ENCODE data around the gene IER5.

The IER5 gene

DNA sequence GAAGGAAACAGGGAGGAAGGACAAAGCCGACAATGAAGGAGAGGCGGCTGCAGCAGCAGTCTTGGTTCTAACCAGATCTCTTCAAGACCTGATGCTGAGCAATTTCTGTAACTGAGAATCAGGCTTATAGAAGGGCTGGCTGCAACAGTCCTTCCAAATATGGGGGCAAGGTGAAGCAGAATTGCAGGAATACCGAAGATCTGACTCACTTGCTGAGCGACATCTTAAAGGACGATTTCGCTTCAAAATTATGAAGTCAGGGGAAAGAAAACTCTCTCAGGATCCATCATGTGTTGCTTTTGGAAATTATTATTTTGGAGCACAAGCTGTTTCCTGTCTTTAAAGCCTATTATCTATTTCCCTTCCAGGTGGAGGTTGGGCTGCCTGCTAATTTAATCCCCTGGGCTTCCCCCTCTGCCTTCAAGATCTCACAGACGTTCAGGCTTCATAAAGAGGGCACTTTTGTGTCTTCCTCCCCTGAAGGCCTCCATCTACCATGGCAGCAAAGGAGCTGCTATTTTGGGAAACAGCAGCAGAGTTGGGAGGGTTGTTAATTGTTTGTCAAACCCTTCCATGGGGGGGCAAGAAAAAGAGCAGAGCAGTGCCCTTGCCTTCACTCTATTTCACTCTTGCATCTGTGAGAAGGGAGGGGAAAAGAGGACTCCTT, 10.8 kb upstream of the IER5 start:
- DNase-seq = peak; percentile 85

DNA sequence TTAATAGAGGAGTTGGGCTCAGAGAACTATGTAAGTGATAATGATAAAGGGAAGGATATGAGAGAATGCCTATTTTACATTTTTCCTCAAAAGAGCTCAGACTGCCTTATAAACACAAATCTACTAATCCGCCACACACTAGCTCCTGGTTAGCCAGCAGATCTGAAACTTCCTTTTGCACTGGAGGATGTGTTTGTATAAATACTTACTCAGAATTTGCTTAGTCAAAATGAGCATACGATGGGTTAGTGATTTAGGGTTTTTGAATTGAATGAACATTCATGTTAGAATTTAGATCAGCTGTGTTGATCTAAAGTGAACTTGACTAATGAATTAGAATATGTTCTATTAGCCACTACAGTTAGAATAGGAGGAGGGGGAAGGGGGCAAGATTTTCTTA, 9.1 kb upstream of the IER5 start:
- DNase-seq = no peak

DNA sequence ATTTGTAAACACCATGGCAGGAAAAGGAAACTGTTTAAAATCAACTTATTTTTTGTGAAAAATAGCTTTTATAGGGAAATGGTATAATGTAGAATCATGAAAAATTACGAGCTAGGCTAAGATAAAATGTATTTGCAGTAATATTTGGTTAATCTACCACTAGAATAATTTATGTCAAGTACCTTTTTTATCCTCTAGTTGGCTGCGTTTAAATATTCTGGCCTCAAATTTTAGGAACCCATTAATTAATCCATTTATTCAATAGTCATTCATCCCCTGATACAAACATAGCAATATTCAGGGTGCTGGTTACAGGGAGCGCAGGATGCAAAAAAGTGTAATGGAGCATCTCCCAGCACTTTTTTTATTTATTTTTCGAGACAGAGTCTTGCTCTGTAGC, 8.6 kb upstream of the IER5 start:
- no peak for DNase-seq

DNA sequence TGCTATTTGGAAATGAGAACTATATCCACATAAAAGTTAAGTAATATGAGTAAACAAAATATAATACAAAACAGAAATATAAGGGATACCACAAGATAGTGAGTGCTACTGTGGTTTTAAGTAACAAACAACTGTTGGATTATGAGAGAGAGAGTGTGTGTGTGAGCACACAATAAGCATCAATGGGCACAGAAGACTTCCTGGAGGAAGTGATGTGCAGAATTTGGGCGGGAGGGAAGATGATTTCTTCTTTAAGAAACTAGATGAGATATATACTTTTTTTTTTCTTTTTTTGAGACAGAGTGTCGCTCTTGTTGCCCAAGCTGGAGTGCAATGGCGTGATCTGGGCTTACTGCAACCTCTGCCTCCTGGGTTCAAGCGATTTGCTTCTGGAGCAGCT, 7.9 kb upstream of the IER5 start:
- no peak for DNase-seq

DNA sequence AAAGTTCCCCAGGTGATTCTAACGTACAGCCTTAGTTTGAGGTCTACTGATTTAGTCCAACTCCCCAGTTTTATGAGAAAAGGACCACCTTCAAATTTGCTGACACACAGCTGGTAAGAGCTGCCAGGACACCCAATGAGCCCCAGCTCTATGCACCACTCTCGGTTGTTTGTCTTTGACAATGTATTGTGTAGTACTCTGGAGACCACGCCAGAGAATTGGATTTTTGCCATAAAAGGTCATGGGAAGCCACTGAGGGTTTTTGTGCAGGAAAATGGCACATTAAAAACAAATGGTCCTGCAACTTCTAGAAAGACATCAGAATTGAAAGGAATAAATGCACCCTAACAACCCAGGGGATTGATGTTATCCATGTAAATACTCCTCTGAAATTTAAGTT, 7.1 kb upstream of the IER5 start:
- no peak for DNase-seq

DNA sequence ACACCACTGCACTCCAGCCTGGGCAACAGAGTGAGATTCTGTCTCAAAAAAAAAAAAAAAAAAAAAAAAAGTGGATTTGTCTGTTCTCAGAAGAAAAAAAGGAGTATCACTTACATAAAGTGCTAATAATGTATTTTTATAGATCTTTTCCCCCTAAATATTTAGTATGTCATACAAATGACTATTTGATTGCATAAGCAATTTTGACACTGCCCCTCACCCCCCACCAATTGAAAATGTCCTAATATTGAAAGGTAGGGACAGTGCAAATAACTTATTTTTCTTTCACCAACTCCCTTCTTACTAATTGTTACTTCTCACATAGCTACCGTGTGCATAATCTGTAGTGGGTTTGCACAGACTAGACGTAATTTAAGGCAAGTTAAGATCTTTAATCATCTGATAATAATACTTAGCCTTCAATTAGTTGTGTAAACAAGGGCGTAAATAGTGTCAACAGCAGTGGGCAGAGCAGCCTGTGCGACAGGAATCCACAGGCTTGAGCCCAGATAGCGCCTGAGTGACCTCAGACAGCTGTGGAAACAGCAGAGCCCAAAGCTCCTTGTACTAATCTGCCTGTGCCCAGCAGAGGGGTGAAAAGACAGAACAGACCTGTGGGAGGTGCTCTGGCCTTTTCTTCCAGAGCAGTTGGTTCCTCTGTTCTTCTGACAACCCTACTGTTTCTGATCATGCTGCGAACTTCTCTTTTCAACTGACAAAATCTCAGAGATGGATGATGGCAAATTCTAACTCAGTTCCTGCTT, 4.5 kb upstream of the IER5 start:
- DNase-seq = no peak

DNA sequence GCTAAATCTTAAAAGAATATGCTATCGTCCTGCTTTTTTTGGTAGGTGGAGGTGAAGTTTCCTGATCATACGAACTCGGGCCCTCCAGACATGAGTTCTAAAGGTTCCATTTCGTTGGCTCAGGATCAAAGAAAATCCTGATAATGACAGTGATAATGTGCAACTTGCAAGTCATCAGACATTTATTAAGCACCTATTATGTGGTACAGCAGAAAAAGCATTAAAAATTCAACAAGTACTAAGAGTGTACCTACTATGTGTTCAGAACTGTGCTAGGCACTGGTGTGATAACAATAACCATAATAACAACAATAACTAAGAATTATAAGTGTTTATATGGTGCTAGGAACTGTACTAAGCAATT, 3.9 kb upstream of the IER5 start:
- no peak for DNase-seq

DNA sequence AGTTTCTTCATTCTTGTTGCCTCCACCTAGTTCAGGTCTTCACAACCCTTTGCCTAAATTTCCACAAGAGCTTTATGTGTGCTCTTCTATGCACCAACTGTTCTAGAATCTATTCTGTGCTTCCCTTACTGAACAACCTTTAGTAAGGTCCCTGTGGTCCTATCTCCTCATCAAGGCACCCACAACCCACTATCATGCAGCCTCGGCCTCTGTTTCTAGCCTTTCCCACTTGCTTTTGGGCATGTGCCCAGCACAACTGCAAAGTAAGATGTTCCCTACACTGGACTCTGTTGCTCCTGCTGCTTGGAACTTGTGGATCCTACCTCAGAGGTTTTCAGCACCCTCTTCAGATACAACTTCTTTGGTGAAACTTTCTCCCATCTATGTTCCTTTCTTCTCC, 2.4 kb upstream of the IER5 start:
- DNase-seq = no peak

DNA sequence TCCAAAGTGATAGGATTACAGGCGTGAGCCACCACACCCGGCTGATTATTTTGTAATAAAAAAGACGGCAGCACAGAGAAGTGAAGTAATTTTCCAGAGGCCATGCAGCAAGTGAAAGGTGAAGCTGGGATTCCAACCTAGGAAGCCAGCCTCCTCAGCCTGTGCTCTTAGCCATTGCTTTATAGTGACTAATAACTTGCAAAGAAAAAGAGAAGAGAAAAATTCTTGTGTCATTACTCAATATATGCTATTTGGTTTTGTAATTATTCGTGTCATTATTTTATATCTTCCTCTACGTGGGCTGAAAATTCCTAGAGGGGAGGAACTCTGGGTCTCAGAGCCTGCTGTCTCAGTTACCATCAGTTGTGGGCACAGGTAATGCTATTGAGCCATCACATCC, 1.6 kb upstream of the IER5 start:
- DNase-seq = peak; percentile 83

DNA sequence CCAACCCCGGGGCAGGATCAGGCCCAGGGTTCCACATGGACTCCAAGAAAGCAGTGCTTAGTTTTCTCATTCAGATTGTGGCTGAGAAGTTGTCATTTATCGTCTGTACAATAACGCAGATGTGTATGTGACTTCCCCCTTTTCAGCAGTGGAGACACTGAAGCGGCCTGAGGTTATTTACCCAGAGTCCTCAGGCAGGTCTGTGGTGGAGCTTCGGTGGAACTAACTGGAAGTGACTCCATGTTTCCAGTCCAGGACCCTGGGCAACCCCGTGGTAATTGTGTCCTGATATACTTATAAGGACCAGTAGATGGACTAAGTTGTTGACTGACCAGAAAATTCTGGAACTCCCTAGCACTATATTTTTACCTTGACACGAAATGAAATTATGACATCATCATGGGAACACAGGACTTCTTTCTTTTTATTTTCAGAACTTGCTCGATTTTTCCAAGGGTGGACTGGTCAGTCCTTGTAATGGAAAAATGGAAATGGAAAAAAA, 1.0 kb upstream of the IER5 start:
- DNase-seq = no peak

DNA sequence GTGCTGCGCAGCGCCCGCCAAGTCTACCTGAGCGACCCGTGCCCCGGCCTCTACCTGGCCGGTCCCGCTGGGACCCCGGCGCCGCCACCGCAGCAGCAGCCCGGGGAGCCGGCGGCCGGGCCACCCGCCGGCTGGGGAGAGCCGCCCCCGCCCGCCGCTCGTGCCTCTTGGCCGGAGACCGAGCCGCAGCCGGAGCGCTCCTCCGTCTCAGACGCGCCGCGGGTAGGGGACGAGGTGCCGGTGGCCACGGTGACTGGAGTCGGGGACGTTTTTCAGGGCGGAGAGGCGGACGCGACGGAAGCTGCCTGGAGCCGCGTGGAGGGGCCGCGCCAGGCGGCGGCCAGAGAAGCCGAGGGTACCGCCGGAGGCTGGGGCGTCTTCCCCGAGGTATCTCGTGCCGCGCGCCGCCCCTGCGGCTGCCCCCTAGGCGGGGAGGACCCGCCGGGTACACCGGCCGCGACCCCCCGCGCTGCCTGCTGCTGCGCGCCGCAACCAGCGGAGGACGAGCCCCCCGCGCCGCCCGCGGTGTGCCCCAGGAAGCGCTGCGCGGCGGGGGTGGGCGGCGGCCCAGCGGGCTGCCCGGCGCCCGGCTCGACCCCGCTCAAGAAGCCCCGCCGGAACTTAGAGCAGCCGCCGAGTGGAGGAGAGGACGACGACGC, 646 bp downstream of the IER5 start:
- no peak for DNase-seq

DNA sequence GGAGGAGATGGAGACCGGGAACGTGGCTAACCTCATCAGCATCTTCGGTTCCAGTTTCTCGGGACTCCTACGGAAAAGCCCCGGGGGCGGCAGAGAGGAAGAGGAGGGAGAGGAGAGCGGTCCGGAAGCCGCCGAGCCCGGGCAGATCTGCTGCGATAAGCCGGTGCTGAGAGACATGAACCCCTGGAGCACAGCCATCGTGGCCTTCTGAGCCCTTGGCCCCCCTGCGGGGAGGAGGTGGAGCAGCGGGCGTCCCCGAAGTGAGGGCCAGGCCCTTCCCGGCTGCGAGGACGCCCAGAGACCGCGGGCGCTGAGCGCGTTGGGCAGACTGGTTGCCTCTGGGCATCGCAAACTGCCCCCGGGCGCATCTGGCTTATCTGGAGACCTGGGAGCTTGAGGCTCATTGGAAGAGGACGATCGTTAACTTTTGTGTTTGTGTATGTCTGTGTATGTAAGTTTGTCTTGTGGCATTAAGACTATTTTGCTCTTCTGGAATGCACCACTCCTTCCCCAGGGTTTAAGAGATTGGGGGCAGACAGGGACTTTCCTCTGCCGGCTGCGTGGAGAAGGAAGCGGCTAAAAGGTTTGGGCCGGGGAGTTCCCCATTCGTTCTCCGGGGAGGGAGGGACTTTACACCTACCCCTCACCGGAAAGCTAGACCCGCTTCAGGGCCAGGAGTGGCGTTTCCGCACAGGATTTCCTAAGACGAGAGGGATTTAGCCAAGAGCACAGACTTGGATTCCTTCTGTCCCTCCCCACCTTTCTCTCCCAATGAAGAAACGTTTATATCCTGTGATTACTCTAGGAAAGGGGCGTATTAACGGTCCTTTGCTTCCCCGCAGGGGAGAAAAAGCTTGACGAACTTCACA, 1.4 kb downstream of the IER5 start:
- DNase-seq = peak; percentile 48

DNA sequence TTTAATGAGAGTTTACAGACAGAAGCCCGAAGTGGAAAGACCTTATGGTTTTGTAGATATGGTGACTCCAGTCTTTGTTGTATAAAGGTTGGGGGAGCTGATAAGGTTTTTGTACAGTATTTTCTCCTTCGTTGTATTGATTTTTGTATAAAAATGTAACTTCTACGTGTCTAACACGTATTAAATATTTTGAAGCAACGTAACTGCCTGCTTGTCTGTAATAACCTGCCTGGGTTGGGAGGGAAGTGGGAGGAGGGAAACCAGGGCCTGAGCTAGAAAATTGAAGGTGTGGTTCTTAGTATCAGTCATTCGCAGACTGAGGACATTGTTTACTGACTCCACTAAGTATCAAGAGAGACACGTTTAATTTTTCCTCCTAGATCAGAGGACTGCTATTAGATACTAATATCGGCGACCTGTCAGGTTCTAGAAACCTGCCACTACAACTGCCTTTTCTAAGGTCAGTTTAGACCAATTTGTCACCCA, 2.2 kb downstream of the IER5 start:
- no peak for DNase-seq

DNA sequence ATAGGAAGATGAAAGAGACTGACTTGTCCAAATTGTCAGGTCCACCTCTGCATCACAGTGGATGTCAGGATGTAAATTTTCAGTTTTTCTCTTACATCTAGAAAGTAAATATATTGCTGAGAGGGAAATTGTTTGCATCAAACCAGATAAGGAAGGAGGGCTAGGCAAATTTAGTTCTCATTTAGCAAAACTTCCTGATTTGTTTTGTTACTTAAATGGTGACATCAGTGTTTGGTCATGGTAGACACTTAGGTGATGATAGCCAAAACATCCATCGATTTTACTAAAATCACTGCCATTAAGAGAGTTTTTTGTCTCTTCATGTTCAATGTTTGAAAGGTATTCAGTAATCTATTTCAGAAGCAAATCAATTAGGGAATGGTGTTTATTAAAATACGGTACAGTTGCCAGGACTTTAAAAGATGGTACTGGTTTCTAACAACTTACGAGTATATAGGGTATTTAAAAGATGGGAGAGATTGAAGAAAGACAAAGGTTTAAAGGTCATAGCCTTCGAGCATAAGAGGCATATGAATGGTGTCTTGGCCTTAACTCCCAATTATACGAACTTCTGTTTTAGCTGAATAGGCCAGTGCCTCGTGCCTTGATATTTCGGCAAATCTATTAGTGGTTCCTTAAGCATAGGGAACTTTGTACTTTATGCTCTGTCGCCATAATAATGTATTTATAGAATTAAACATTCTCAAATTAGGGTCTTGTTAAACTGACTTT, 3.0 kb downstream of the IER5 start:
- no peak for DNase-seq

DNA sequence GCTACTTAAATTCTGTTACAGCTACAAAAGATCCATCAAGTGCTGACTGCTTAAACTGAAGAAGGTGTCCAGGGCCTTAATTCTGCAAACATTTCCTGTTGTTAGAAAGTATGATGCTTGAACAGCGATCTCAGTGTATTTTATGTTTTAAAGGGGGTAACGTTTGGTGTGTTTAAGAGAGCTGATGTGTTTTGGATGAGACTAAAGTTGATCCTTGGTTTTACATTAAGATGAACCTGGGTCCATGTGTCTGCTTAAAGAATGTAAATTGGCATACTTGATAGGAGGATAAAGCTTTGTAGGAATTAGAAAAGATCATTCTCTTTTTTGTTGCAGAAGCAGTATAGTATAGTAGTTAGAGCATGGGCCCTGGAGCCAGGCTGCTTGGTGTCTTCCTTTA, 3.6 kb downstream of the IER5 start:
- DNase-seq = no peak

DNA sequence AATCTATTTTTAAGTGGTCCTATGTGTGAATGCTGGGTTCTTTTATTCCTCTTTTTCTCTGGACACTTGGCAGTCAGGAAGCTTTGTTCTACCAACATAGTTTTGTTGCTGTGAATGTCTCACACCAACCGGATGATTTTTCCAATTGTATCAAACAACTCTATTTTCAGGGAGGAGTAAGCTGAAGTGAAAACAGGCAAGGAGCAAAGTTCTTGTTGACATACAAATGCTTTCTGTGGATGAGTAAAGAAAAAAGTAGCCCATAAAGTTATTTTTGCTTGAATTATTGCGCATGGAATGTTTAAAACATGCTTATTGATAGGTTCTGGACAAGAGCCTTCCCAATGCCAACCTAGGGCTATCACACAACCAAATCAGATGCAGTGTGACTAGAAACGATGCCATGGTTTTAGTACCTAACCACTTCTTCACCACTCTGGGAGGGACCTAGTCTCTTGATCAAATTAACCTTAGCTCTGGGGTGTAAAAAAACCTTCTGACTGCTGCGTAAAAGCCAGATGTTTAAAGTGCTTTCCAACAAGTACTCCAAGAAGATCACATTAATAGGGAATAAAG, 4.5 kb downstream of the IER5 start:
- no peak for DNase-seq

DNA sequence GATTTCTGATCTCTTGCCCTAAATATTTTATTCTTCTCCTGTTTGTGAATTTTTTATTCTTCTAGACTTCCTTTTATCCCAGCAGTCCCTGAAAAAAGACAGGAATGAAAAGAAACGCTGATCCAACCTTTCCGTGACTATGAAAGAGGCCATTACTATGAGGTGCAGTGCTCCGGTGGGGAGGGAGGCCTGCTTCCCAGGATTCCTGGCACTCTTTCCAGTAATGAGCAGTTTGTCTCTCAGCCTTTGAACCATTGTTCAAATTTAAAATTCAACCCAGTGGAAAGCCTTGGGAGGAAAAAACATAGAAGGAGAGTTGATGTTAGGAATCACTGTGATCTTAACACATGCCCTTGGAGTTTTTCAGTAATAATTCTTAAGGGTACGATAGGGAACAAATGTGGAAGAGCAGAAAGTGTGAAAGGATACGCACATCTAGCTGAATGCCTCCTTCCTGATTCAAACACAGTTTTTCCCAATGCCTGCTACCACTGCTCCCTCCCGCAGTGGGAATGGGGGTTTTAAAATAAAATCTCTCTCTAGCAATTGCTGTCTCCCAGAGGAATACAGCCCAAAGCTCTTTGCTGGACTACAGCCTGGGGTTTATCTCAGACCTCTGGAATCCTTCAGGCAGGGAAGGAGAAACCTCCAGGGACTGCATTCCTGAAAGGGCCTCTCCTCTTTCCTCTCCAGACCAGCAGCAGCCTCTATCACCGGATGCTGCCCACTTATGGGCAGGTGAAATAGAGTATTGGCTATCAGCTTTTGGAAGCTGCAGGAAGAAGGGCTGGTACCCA, 6.1 kb downstream of the IER5 start:
- peak; percentile 98 for DNase-seq

DNA sequence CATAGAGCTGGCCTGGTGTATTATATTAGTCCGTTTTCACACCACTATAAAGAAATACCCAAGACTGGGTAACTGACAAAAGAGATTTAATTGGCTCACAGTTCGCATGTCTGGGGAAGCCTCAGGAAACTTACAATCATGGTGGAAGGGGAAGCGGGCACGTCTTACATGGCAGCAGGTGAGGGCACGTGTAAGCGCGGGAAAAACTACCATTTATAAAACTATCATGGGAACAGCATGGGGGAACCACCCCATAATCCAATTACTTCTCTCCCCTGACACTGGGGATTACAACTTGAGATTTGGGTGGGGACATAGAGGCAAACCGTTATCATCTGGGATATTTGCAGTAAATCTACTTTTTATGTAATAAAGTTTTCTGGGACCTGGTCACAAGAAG, 6.8 kb downstream of the IER5 start:
- DNase-seq = no peak

DNA sequence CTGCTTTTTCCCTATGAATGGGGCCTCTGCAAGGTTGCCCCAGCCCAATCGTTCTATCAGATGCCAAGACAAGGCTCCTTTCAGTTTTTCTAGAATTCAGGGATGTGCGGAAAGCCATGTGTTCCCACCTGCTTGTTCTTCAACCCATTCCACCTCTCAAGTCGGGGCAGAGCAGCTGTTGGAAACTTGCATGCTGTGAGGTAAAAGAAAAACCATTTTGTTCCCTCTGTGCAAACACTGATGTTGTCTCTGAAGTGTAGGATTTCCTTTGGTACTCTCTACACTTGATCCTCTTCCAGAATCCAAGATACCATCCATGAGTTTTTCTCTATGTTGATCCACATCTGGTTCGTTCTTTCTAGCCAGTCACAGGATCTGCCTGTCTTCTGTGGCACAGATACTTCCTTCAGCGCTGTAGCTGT, 7.3 kb downstream of the IER5 start:
- DNase-seq = no peak

DNA sequence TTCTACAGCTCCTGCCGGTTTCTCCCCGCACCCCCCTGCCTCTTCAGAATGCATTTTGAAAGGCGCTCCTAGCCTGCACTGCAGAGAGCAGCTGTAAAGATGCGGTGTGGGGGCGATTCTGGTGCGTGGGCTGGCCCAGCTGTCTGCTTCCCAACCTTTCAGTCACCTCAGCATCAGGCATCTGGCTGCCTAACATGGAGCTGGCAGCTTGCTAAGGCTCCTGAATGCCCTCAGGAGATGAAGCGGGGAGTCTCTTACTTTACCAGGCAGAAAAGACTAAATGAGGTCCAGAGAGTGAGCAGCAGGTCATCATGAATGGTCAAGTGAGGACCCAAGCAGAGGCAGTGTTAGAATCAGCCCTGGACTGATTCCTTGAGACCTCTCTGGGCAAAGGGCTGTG, 8.7 kb downstream of the IER5 start:
- no peak for DNase-seq
